ENCODE results near the gene TMEM154.

The TMEM154 gene

DNA sequence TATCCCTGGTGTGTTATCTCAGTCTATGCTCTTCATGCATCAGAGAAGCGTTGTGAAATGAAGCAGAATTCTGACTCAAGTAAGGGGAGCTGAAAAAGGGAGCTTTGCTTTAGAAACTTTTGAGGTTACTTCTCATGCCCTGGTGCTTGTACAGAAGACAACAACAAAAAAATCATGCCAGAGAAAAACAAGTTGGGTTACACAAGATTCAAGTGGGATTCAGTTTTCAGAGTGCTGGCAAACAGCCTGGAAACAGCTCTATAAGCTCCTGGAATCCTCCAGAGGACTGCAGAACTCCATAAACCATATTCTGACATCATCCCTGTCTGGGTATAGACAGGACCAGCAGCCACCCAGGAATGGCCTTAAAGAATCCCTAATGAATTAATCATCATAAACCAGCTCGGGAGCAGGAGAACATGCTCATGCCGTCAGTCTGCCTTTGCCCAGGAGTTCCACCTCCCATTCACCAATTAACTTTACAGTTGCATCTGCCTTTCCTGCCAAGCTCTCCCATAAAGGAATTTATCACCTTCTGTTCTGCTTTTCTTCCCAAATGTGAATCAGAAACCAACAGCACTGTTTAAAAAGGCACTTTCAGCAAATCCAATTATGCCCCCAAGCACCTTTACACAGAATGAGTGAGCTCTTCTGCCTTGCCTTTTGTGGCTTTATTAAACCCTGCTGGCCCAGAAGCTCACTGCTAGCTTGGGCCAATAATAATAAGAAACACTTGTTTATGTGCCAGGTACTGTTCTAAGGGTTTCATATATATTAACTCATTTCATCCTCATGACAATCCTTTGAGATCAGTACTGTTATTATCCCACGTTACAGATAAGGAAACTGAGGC is 89.4 kb downstream of the TMEM154 start:
- DNase-seq: no peak

DNA sequence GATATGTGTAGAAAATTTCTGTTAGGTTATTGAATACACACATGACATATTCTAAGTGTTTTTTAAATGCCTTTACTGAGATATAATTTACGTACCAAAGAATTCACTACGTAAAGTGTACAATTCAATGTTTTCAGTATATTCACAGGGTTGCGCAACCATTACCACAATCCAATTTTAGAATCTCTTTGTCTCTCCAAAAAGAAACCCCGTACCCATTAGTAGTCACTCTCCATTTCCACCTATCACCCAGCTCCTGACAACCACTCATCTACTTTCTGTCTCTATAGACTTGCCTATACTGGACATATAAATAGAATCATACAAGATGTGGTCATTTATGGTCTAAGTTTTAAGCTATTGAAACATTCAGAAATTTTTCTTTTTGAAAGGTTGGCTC is 90.9 kb downstream of the TMEM154 start:
- DNase-seq: no peak

- no peak for DNase-seq
Observed at GRCh38 chr4:152587127-152587526, 92.7 kb downstream of the TMEM154 start.

DNA sequence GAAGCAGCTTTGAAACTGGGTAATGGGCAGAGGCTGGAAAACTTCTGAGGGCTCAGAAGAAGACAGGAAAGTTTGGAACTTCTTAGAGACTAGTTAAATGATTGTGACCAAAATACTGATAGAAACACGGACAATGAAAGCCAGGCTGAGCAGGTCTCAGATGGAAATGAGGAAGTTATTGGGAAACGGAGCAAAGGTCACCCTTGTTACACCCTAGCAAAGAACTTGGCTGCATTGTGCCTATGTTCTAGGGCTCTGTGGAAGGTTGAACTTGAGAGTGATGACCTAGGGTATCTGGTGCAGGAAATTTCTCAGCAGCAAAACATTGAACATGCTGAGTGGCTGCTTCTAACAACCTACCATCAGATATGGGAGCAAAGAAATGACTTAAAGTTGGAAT is 93.1 kb downstream of the TMEM154 start:
- no peak for DNase-seq

DNA sequence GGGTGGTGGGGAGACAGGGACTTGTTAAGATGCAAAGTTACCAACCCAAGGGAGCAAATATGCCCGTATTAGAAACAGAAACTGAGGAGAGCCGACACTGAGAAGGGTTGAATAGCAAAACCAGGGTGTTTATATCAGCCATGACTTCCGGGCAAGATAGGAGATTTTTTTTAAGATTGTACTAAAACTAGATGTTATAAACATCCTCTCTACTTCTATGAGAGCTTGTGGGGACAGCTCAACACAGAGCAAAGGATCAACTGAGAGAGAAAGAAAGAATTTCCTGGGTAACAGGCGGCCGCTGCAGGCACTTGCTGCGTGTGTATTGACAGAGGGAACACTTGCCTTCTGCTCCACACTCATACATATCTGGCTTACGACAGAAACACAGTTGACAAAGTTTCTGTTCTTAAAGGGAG is 94.8 kb downstream of the TMEM154 start:
- DNase-seq: no peak

- no peak for DNase-seq
Observed at GRCh38 chr4:152581536-152582160, 98.1 kb downstream of the TMEM154 start.

GRCh38 chr4:152579916-152580315 is 99.9 kb downstream of the TMEM154 start:
- no peak for DNase-seq

DNA sequence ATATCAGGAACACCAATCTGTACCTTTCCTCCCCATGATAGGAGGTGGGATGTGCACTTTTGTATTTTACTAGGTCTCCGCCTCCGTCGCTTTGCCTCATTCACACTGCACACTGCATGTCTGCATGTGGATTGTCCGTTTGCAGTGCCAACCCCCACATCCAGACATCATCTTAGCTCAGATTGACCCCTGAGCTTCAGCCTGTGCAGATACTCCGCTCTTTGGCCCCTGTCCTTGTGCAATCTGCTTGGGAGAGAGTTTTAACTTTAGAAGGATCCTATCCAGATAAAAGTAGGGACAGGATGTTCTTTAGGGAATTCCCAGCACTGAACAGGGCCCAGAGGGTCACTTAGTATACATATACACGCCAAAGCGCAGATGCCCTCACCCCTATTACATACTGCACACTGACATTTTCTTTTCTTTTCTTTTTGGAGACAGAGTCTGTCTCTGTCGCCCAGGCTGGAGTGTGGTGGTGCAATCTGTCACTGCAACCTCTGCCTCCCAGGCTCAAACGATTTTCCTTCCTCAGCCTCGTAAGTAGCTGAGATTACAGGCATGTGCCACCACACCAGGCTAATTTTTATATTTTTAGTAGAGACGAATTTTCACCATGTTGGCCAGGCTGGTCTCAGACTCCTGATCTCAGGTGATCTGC is 100.6 kb downstream of the TMEM154 start:
- DNase-seq: no peak

GRCh38 chr4:152578670-152579069 is 101.1 kb downstream of the TMEM154 start:
- DNase-seq: no peak

DNA sequence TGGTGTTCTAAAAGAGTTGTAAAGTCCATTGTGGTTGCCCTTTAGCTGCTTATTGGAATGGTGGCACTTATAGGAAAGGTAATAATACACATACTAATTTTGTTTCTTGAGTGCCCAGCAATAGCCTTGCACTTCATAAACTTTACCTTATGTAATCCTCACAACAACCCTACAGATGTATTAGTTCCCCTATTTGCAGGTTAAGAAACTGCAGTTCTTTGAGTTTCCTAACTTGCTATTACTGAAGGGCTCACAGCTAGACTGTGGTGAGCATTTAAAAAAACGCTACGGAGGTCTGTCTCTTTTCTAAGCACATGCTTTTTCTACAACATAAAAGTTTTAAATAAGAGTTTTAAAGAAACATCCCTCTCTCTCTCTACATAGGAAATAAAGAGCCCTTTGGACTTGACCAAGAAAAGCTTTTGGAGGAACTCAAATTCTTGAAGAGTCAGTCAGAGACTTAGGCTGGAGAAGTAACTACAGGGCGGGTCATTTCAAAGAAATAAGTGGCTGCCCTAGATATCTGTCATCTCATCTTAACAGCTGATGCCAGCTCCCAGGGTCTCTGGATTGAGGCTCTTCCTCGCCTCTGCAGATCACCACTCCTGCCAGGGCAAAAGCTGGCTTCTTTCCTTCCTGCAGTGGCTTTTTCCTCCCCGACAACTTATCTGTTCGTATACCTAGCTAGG is 101.9 kb downstream of the TMEM154 start:
- DNase-seq: no peak

- no peak for DNase-seq
Observed at GRCh38 chr4:152575533-152575932, 104.3 kb downstream of the TMEM154 start.

DNA sequence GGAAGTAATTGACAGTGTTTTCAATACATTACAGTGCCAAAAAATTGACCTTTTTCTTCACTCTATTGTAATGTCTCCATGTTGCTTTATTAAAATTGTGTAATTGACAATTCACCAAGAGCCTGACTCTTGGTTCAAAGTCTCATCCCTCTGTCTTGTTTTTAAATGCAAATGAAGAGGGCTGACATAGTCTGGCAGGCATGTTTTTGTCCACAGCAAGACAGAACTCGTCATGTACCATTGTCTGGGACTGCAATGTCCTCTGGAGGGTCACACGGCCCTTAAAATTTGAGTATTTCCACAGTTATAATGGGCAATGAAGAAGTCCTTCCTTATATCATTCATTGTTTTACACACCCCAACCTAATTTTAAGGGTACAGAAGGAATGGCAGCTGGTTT is 105.9 kb downstream of the TMEM154 start:
- no peak for DNase-seq

DNA sequence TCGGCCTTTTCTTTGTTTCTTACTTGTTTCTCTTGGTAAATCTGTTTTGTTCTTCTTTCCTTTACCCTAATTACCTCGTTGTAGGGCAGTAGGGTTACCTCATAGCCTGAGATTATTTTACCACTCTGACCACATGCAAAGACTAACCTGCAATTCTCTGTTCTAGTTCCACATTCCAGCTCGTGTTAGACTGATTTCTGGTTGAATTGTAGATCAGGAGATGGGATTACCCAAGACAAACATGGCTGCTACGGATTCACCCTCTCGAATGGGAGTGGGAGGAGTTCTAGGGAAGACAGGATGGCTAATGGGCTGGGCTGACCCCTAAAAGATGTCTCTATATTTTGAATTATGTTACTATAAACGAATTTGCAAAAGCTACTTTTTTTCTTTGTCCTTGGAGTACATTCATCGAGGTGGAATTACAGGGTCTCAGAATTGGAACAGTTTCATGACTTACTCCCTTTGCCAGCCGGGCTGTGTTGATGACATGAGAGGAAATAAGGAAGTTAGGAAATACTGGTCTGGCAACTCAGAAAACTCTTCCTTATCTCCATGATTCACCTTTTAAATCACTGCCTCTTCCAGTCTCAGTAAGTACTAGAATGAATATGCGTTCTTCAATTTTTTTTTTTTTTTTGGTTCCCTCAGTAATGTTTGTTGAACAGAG is 107.2 kb downstream of the TMEM154 start:
- DNase-seq: no peak

- DNase-seq: no peak
Observed at GRCh38 chr4:152571770-152572169, 108.0 kb downstream of the TMEM154 start.

GRCh38 chr4:152571296-152571695 is 108.5 kb downstream of the TMEM154 start:
- no peak for DNase-seq

Data from NCI-H1930 (cell line).